HepG2 (cell line): ENCODE measurements around the gene TVP23A. TPM values are rescaled to one million over a fixed set of nuclear protein-coding genes. Genes with fewer than 3 reads are reported as not detected.

Experiments
- HDAC6 ChIP-seq: fragments of 200-600 bp; sonication (generic); IDR thresholded peaks from 2 replicates; pipeline ENCODE4 v1.7.0; 2017; ENCODE audit warnings: mild to moderate bottlenecking, antibody characterized with exemption, low read length, low read depth
- HIVEP1 ChIP-seq: sonication (generic); formaldehyde crosslinking; IDR thresholded peaks from 2 replicates; pipeline ENCODE4 v1.4.0; 2020; ENCODE audit warnings: mild to moderate bottlenecking, missing genetic modification reagents
- HNRNPH1 ChIP-seq: fragments of 200-400 bp; formaldehyde crosslinking; optimal IDR thresholded peaks from 2 replicates; pipeline ENCODE3; 2017; ENCODE audit warnings: mild to moderate bottlenecking, low read depth, low read length
- NFIB ChIP-seq: sonication (generic); formaldehyde crosslinking; IDR thresholded peaks from 2 replicates; pipeline ENCODE4 v1.9.0; 2021; ENCODE audit warnings: missing genetic modification reagents, mild to moderate bottlenecking, borderline replicate concordance
- ZMYM2 ChIP-seq: sonication (generic); formaldehyde crosslinking; IDR thresholded peaks from 2 replicates; pipeline ENCODE4 v1.8.0; 2022; ENCODE audit warnings: mild to moderate bottlenecking, missing genetic modification reagents
- ZNF510 ChIP-seq: sonication (generic); formaldehyde crosslinking; IDR thresholded peaks from 2 replicates; pipeline ENCODE4 v1.4.0; 2020; ENCODE audit warnings: low read depth, mild to moderate bottlenecking, missing genetic modification reagents
- ZNF879 ChIP-seq: sonication (generic); formaldehyde crosslinking; IDR thresholded peaks from 2 replicates; pipeline ENCODE4 v1.8.1; 2023; ENCODE audit warnings: missing genetic modification reagents
- ZSCAN29 ChIP-seq: sonication (generic); formaldehyde crosslinking; conservative IDR thresholded peaks from 2 replicates; pipeline ENCODE4 v1.4.0; 2020; ENCODE audit warnings: mild to moderate bottlenecking, missing genetic modification reagents
- polyA plus RNA-seq, 8 experiments: library from polyadenylated mRNA; depleted of rRNA in 3 of 8; stranded (reverse) in 7 of 8; unstranded in 1 of 8; fragments of >200 nt; fragmentation: Illumina TruSeq in 4 of 8; extraction: Trizol in 4 of 8; gene quantifications; 2 replicates each; pipeline versions ENCODE4 v1.2.1 to v1.2.3, GENCODE V29; 2011 to 2016; ENCODE audit warnings: low read depth in 4 of 8, missing spikeins in 1 of 8, mixed read lengths in 1 of 8; ENCODE audit not compliant: insufficient read depth in 1 of 8
- total RNA-seq, 5 experiments: library from RNA; depleted of rRNA; stranded (reverse); fragments of >200 nt; fragmentation: Illumina TruSeq; extraction: Trizol; gene quantifications; 2 replicates each; pipeline ENCODE4 v1.2.3, GENCODE V29; 2016; ENCODE audit warnings: low read depth in 1 of 5
- TF ChIP-seq, protein P1 (sequence below), 2 experiments: sonication (generic) in 1 of 2; formaldehyde crosslinking in 1 of 2; IDR thresholded peaks; 2 replicates each; pipeline versions ENCODE4 v1.4.0 to v1.6.1; 2016 to 2020; ENCODE audit warnings: borderline replicate concordance in 1 of 2, low read depth in 1 of 2, mild to moderate bottlenecking in 1 of 2, missing genetic modification reagents in 1 of 2
- TF ChIP-seq, protein P2 (sequence below): sonication (generic); formaldehyde crosslinking; IDR thresholded peaks from one replicate; pipeline ENCODE4 v1.5.1; 2020; ENCODE audit warnings: mild to moderate bottlenecking, missing genetic modification reagents; ENCODE audit errors: not compliant biosample characterization
- TF ChIP-seq, protein P3 (sequence below): sonication (generic); formaldehyde crosslinking; IDR thresholded peaks from 2 replicates; pipeline ENCODE4 v1.4.0; 2020; ENCODE audit warnings: mild to moderate bottlenecking, missing genetic modification reagents

The TVP23A gene
- total and polyA plus RNA-seq, 2 of the 13 experiments (the other 11 are each of a cell fraction or from before 2014, with no cell fraction given) = not detected

DNA sequence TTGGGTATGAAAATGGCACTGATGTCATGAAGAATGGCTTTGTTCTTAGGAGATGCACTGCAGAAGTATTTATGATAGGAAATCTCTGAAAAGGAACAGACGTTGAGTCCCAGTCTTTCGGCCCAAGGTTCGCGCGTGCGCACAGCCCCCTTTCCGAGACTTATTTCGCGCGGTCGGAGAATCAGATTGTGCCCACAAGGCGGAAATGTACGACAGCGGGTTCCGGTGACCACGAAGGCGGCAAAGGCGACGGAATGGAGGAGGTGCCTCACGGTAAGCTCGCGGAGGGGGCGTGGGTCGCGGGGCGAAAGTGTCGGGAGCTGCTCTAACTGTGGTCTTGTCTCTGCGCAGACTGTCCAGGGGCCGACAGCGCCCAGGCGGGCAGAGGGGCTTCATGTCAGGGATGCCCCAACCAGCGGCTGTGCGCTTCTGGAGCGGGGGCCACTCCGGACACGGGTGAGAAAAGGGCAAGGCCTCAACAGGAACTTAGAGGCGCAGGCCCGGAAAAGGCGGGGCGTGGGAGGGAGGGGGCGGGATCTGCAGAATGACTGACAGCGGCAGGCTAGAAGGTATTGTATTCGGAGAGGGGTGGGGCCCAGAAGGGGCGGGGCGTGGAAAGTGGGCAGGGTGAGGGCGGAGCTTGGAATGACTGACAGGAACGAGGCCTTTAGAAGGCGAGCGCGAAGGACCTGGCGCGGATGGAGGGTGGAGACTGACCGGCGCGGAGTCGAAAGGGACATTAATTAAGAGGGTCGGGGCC lies 74.8 kb downstream of the TVP23A start, which contains the start of gene NUBP1 (continued):
- TF ChIP-seq, protein P1, sequence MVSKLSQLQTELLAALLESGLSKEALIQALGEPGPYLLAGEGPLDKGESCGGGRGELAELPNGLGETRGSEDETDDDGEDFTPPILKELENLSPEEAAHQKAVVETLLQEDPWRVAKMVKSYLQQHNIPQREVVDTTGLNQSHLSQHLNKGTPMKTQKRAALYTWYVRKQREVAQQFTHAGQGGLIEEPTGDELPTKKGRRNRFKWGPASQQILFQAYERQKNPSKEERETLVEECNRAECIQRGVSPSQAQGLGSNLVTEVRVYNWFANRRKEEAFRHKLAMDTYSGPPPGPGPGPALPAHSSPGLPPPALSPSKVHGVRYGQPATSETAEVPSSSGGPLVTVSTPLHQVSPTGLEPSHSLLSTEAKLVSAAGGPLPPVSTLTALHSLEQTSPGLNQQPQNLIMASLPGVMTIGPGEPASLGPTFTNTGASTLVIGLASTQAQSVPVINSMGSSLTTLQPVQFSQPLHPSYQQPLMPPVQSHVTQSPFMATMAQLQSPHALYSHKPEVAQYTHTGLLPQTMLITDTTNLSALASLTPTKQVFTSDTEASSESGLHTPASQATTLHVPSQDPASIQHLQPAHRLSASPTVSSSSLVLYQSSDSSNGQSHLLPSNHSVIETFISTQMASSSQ (IDR thresholded peaks at IDR 0.05; ENCODE audit: low read depth) = no peak
- TF ChIP-seq, protein P1 (CRISPR knock-in tag; IDR thresholded peaks at IDR 0.05; ENCODE audit: borderline replicate concordance) = peak; percentile 86
- TF ChIP-seq, protein P2, sequence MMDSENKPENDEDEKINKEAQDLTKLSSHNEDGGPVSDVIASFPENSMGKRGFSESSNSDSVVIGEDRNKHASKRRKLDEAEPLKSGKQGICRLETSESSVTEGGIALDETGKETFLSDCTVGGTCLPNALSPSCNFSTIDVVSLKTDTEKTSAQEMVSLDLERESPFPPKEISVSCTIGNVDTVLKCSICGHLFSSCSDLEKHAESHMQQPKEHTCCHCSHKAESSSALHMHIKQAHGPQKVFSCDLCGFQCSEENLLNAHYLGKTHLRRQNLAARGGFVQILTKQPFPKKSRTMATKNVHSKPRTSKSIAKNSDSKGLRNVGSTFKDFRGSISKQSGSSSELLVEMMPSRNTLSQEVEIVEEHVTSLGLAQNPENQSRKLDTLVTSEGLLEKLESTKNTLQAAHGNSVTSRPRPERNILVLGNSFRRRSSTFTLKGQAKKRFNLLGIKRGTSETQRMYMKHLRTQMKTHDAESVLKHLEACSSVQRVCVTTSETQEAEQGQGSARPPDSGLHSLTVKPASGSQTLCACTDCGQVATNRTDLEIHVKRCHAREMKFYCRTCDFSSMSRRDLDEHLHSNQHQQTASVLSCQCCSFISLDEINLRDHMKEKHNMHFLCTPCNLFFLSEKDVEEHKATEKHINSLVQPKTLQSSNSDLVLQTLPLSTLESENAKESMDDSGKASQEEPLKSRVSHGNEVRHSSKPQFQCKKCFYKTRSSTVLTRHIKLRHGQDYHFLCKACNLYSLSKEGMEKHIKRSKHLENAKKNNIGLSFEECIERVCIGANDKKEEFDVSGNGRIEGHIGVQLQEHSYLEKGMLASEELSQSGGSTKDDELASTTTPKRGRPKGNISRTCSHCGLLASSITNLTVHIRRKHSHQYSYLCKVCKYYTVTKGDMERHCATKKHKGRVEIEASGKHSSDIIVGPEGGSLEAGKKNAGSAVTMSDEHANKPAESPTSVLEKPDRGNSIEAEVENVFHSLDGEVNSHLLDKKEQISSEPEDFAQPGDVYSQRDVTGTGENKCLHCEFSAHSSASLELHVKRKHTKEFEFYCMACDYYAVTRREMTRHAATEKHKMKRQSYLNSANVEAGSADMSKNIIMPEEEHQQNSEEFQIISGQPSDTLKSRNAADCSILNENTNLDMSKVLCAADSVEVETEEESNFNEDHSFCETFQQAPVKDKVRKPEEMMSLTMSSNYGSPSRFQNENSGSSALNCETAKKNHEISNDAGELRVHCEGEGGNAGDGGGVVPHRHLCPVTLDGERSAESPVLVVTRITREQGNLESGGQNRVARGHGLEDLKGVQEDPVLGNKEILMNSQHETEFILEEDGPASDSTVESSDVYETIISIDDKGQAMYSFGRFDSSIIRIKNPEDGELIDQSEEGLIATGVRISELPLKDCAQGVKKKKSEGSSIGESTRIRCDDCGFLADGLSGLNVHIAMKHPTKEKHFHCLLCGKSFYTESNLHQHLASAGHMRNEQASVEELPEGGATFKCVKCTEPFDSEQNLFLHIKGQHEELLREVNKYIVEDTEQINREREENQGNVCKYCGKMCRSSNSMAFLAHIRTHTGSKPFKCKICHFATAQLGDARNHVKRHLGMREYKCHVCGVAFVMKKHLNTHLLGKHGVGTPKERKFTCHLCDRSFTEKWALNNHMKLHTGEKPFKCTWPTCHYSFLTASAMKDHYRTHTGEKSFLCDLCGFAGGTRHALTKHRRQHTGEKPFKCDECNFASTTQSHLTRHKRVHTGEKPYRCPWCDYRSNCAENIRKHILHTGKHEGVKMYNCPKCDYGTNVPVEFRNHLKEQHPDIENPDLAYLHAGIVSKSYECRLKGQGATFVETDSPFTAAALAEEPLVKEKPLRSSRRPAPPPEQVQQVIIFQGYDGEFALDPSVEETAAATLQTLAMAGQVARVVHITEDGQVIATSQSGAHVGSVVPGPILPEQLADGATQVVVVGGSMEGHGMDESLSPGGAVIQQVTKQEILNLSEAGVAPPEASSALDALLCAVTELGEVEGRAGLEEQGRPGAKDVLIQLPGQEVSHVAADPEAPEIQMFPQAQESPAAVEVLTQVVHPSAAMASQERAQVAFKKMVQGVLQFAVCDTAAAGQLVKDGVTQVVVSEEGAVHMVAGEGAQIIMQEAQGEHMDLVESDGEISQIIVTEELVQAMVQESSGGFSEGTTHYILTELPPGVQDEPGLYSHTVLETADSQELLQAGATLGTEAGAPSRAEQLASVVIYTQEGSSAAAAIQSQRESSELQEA (CRISPR knock-in tag) = peak; percentile 97
- TF ChIP-seq ZNF879 (CRISPR knock-in tag) (peak; percentile 97), NFIB (no peak), ZNF510 (peak; percentile 98), HIVEP1 (CRISPR knock-in tag) (peak; percentile 90), ZSCAN29 (CRISPR knock-in tag) (peak; percentile 90; the same call in 1 of the 2 replicates), HDAC6 (no peak), HNRNPH1 (no peak), ZMYM2 (CRISPR knock-in tag) (0 out of 2 replicates have a peak, but pooled peaks have one; percentile 35)
- TF ChIP-seq, protein P3, sequence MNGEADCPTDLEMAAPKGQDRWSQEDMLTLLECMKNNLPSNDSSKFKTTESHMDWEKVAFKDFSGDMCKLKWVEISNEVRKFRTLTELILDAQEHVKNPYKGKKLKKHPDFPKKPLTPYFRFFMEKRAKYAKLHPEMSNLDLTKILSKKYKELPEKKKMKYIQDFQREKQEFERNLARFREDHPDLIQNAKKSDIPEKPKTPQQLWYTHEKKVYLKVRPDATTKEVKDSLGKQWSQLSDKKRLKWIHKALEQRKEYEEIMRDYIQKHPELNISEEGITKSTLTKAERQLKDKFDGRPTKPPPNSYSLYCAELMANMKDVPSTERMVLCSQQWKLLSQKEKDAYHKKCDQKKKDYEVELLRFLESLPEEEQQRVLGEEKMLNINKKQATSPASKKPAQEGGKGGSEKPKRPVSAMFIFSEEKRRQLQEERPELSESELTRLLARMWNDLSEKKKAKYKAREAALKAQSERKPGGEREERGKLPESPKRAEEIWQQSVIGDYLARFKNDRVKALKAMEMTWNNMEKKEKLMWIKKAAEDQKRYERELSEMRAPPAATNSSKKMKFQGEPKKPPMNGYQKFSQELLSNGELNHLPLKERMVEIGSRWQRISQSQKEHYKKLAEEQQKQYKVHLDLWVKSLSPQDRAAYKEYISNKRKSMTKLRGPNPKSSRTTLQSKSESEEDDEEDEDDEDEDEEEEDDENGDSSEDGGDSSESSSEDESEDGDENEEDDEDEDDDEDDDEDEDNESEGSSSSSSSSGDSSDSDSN = peak; percentile 68
